Measurements from ENCODE around the gene DCAF8L2. TPM values are rescaled to one million over a fixed set of nuclear protein-coding genes. Genes with fewer than 3 reads are reported as not detected.

Gene DCAF8L2
- total RNA-seq, 1 experiment from 2014 or later = not detected

GRCh38 chrX:27600686-27601085 lies 10.5 kb downstream of the DCAF8L2 start:
- intact Hi-C loops (cut with micrococcal nuclease; ENCODE audit: unreplicated experiment) = loop anchor here (2.0 to 5.0 kb wide), 2 partner anchors 20 to 82 kb away; no protein-coding TSS in a partner anchor
- Mint-ChIP-seq H3K36me3 (ENCODE audit: insufficient read depth, unreplicated experiment) (peaks cover 5% of the 10 kb centered on the region), H3K4me3 (ENCODE audit: low read depth, unreplicated experiment) (peak overlapping the region; percentile 36), H3K27me3 (ENCODE audit: unreplicated experiment) (no peaks in the 10 kb centered on the region), H3K4me1 (ENCODE audit: low read depth, unreplicated experiment) (peaks cover 23% of the 10 kb centered on the region), H3K27ac (ENCODE audit: unreplicated experiment) (peak overlapping the region; percentile 98), H3K9me3 (ENCODE audit: low read depth, unreplicated experiment) (peaks cover under 1% of the 10 kb centered on the region)
- TF ChIP-seq CTCF (IDR thresholded peaks at IDR 0.05; ENCODE audit: unreplicated experiment) = no peak
- CTCF ChIA-PET = interaction anchor here (0.7 kb wide), 2 partner anchors 38 to 1143 kb away, joined by 3 to 4 read pairs; no protein-coding TSS in a partner anchor
- peak; percentile 33 for DNase-seq
- no TSS peak for BruUV-seq (replicated peaks)

GRCh38 chrX:27608671-27609070 lies 18.5 kb downstream of the DCAF8L2 start:
- no peak for DNase-seq
- intact Hi-C loops (cut with micrococcal nuclease; ENCODE audit: unreplicated experiment) = no loop called here
- no peak for TF ChIP-seq CTCF (IDR thresholded peaks at IDR 0.05; ENCODE audit: unreplicated experiment)
- Mint-ChIP-seq H3K27me3 (ENCODE audit: unreplicated experiment) (no peaks in the 10 kb centered on the region), H3K4me3 (ENCODE audit: low read depth, unreplicated experiment) (no peak overlapping the region), H3K9me3 (ENCODE audit: low read depth, unreplicated experiment) (peaks cover 6% of the 10 kb centered on the region), H3K36me3 (ENCODE audit: insufficient read depth, unreplicated experiment) (no peaks in the 10 kb centered on the region), H3K4me1 (ENCODE audit: low read depth, unreplicated experiment) (no peaks in the 10 kb centered on the region), H3K27ac (ENCODE audit: unreplicated experiment) (no peak overlapping the region)
- CTCF ChIA-PET = no interaction called here
- BruUV-seq (replicated peaks) = no TSS peak

- no peaks in the 10 kb centered on the region for H3K36me3 Mint-ChIP-seq (ENCODE audit: insufficient read depth, unreplicated experiment)
- intact Hi-C loops (cut with micrococcal nuclease; ENCODE audit: unreplicated experiment) = no loop called here
- CTCF ChIA-PET = interaction anchor here (1.1 kb wide), 2 partner anchors 16 to 64 kb away, joined by 3 to 6 read pairs; no protein-coding TSS in a partner anchor
- H3K4me1 Mint-ChIP-seq (ENCODE audit: low read depth, unreplicated experiment) = peaks cover 8% of the 10 kb centered on the region
- no TSS peak for BruUV-seq (replicated peaks)
- no peak for DNase-seq
- H3K27me3 Mint-ChIP-seq (ENCODE audit: unreplicated experiment) = no peaks in the 10 kb centered on the region
- H3K9me3 Mint-ChIP-seq (ENCODE audit: low read depth, unreplicated experiment) = no peaks in the 10 kb centered on the region
- H3K4me3 Mint-ChIP-seq (ENCODE audit: low read depth, unreplicated experiment) = no peak overlapping the region
- no peak for TF ChIP-seq CTCF (IDR thresholded peaks at IDR 0.05; ENCODE audit: unreplicated experiment)
- no peak overlapping the region for H3K27ac Mint-ChIP-seq (ENCODE audit: unreplicated experiment)
Measured at GRCh38 chrX:27619459-27619858, 29.3 kb downstream of the DCAF8L2 start.

- TF ChIP-seq CTCF (IDR thresholded peaks at IDR 0.05; ENCODE audit: unreplicated experiment) = peak; percentile 26
- peaks cover 8% of the 10 kb centered on the region for H3K4me1 Mint-ChIP-seq (ENCODE audit: low read depth, unreplicated experiment)
- H3K27me3 Mint-ChIP-seq (ENCODE audit: unreplicated experiment) = no peaks in the 10 kb centered on the region
- no peaks in the 10 kb centered on the region for H3K36me3 Mint-ChIP-seq (ENCODE audit: insufficient read depth, unreplicated experiment)
- intact Hi-C loops (cut with micrococcal nuclease; ENCODE audit: unreplicated experiment) = loop anchor here (2.0 kb wide), 2 partner anchors 19 to 65 kb away; no protein-coding TSS in a partner anchor
- CTCF ChIA-PET = interaction anchor here (1.1 kb wide), 2 partner anchors 16 to 64 kb away, joined by 3 to 6 read pairs; no protein-coding TSS in a partner anchor
- no peak overlapping the region for H3K4me3 Mint-ChIP-seq (ENCODE audit: low read depth, unreplicated experiment)
- H3K27ac Mint-ChIP-seq (ENCODE audit: unreplicated experiment) = no peak overlapping the region
- peak; percentile 6 for DNase-seq
- H3K9me3 Mint-ChIP-seq (ENCODE audit: low read depth, unreplicated experiment) = no peaks in the 10 kb centered on the region
- BruUV-seq (replicated peaks) = no TSS peak
Measured at GRCh38 chrX:27619975-27620374, 29.8 kb downstream of the DCAF8L2 start.
